ENCODE measurements around the gene RAB21. TPM values are rescaled to one million over a fixed set of nuclear protein-coding genes. Genes with fewer than 3 reads are reported as not detected.

Gene RAB21
- total RNA-seq, 1 experiment from 2014 or later: 86.4 TPM

DNA sequence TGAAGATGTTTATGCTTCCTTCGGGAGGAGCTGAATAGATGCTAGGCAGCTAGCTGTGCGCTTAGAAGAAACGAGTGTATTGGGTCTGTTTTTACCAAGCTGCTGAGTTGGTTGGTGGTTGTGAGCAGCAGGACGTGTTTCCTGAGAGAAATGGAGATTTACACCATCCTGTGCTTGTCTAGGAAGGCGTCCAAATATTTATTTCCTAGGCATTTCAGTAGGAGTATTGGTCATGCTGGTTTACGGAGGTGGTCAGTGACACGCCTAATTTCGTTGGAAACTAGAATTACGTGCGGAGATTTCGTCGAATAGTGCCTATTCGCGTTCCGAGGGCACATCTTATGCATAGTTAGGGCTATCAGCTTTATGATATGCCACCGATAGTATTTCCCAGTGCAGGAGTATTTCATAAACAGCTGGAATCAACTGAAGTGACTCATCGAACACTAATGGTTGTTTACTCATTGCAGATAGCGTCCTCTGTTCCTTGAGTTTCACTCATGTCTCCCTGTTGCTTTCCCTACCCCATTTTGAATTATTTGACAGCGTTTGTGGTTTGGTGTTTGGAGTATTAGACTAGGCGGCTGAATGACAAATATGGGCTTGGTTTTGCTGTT is 85.7 kb downstream of the RAB21 start:
- H3K36me3 Mint-ChIP-seq (ENCODE audit: insufficient read depth, unreplicated experiment): peaks cover 15% of the 10 kb centered on the region
- peaks cover 14% of the 10 kb centered on the region for H3K4me1 Mint-ChIP-seq (ENCODE audit: insufficient read depth, unreplicated experiment)
- ChIA-PET POLR2A (interaction anchor here (0.6 to 3.6 kb wide), 24 partner anchors 8 to 648 kb away, joined by 3 to 38 read pairs (median 4); partner anchors contain the start of genes RAB21, THAP2, TMEM19 and ZFC3H1), CTCF (interaction anchor here (0.6 to 7.5 kb wide), 2 partner anchors 30 to 60 kb away, joined by 4 to 44 read pairs; no protein-coding TSS in a partner anchor)
- H3K27me3 Mint-ChIP-seq (ENCODE audit: insufficient read depth, unreplicated experiment): no peaks in the 10 kb centered on the region
- no peaks in the 10 kb centered on the region for H3K9me3 Mint-ChIP-seq (ENCODE audit: unreplicated experiment)
- intact Hi-C loops (cut with micrococcal nuclease): loop anchor here (10.0 kb wide), 1 partner anchor 176 kb away; the partner anchor contains the start of genes THAP2 and ZFC3H1
- TF ChIP-seq, protein P1, sequence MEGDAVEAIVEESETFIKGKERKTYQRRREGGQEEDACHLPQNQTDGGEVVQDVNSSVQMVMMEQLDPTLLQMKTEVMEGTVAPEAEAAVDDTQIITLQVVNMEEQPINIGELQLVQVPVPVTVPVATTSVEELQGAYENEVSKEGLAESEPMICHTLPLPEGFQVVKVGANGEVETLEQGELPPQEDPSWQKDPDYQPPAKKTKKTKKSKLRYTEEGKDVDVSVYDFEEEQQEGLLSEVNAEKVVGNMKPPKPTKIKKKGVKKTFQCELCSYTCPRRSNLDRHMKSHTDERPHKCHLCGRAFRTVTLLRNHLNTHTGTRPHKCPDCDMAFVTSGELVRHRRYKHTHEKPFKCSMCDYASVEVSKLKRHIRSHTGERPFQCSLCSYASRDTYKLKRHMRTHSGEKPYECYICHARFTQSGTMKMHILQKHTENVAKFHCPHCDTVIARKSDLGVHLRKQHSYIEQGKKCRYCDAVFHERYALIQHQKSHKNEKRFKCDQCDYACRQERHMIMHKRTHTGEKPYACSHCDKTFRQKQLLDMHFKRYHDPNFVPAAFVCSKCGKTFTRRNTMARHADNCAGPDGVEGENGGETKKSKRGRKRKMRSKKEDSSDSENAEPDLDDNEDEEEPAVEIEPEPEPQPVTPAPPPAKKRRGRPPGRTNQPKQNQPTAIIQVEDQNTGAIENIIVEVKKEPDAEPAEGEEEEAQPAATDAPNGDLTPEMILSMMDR (IDR thresholded peaks at IDR 0.05; ENCODE audit: unreplicated experiment): no peak
- H3K27ac Mint-ChIP-seq (ENCODE audit: low read depth, unreplicated experiment): peak overlapping the region; percentile 100
- H3K4me3 Mint-ChIP-seq (ENCODE audit: unreplicated experiment): peak overlapping the region; percentile 94
- peak; percentile 76 for DNase-seq (ENCODE audit: unreplicated experiment)
- BruUV-seq (replicated peaks): no TSS peak

DNA sequence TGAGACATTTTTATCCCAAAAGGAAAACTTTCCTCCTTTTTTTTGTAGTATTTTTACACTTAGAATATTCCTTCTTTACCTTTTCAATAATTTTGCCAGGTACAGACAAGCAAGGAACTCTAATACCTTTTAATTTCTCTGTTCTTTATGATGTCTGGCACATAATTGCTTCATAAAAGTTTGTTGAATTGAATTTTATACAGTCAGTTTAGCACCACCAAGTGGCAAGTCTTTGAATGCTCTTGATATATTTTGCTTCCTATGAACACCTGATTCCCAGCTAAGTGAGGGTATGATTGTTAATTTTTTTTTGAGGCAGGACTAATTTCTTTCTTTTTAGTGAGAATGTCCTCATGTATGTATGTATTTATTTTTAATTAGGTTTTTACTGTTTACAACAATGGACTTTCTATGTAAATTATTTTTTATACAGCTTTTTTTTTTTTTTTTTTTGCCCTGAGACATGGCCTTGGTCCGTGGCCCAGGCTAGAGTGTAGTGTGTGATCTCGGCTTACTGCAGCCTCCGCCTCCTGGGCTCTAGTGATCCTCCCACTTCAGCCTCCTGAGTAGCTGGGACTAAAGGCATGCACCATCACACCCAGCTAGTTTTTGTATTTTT is 91.8 kb downstream of the RAB21 start:
- Mint-ChIP-seq H3K4me1 (ENCODE audit: insufficient read depth, unreplicated experiment) (peaks cover 4% of the 10 kb centered on the region), H3K4me3 (ENCODE audit: unreplicated experiment) (no peak overlapping the region), H3K27me3 (ENCODE audit: insufficient read depth, unreplicated experiment) (no peaks in the 10 kb centered on the region), H3K36me3 (ENCODE audit: insufficient read depth, unreplicated experiment) (peaks cover 19% of the 10 kb centered on the region), H3K27ac (ENCODE audit: low read depth, unreplicated experiment) (no peak overlapping the region), H3K9me3 (ENCODE audit: unreplicated experiment) (no peaks in the 10 kb centered on the region)
- TF ChIP-seq, protein P1 (IDR thresholded peaks at IDR 0.05; ENCODE audit: unreplicated experiment): peak; percentile 48
- ChIA-PET CTCF (interaction anchor here (0.6 to 4.0 kb wide), 16 partner anchors 9 to 99 kb away, joined by 3 to 75 read pairs (median 4); no protein-coding TSS in a partner anchor), POLR2A (interaction anchor here (0.6 to 1.3 kb wide), 7 partner anchors 8 to 184 kb away, joined by 3 to 9 read pairs (median 4); partner anchors contain the start of gene RAB21)
- no TSS peak for BruUV-seq (replicated peaks)
- DNase-seq (ENCODE audit: unreplicated experiment): peak; percentile 57
- intact Hi-C loops (cut with micrococcal nuclease): loop anchor here (1.0 to 10.0 kb wide), 2 partner anchors 66 to 182 kb away; partner anchors contain the start of genes THAP2 and ZFC3H1

DNA sequence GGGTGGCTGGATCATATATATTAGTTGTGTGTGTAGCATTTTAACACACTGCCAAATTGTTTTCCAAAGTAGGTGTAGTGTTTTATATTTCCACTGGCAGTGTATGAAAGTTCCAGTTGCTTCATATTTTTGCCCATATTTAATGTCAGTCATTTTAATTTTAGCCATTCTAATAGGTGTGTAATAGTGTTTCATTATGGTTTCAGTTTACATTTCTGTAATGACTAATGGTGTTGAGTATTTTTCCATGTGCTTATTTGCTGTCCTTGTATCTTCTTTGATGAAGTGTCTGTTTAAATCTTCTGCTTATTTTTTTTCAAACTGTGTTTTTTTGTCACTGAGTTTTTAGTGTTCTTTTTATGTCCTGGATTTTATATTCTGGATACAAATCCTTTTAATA is 93.5 kb downstream of the RAB21 start:
- DNase-seq (ENCODE audit: unreplicated experiment): peak; percentile 25
- Mint-ChIP-seq H3K4me3 (ENCODE audit: unreplicated experiment) (no peak overlapping the region), H3K9me3 (ENCODE audit: unreplicated experiment) (no peaks in the 10 kb centered on the region), H3K27me3 (ENCODE audit: insufficient read depth, unreplicated experiment) (no peaks in the 10 kb centered on the region), H3K27ac (ENCODE audit: low read depth, unreplicated experiment) (peak overlapping the region; percentile 47), H3K36me3 (ENCODE audit: insufficient read depth, unreplicated experiment) (peaks cover 33% of the 10 kb centered on the region), H3K4me1 (ENCODE audit: insufficient read depth, unreplicated experiment) (no peaks in the 10 kb centered on the region)
- ChIA-PET POLR2A (interaction anchor here (0.7 to 1.1 kb wide), 3 partner anchors 8 to 85 kb away, joined by 3 to 4 read pairs (median 3); no protein-coding TSS in a partner anchor), CTCF (interaction anchor here (0.6 to 4.0 kb wide), 5 partner anchors 8 to 215 kb away, joined by 3 to 75 read pairs (median 10); no protein-coding TSS in a partner anchor)
- intact Hi-C loops (cut with micrococcal nuclease): loop anchor here (10.0 kb wide), 1 partner anchor 183 kb away; the partner anchor contains the start of genes THAP2 and ZFC3H1
- TF ChIP-seq, protein P1 (IDR thresholded peaks at IDR 0.05; ENCODE audit: unreplicated experiment): no peak
- no TSS peak for BruUV-seq (replicated peaks)

All from MCF 10A (cell line).